Ammon's horn (tissue), 1 donor: Measurements from ENCODE around the gene ACACB.
A peak's percentile ranks its signal among the peaks of the same experiment; 100 is the strongest.
"Not testable (repeated sequence)": the region's sequence is repeated elsewhere in the genome, so short reads cannot be mapped to it uniquely, and the experiment has no call there.

Source experiments
- DNase-seq: peaks from one replicate; pipeline ENCODE4 v3.0.0-alpha.2; 2016; ENCODE audit warnings: low spot score

The ACACB gene

DNA sequence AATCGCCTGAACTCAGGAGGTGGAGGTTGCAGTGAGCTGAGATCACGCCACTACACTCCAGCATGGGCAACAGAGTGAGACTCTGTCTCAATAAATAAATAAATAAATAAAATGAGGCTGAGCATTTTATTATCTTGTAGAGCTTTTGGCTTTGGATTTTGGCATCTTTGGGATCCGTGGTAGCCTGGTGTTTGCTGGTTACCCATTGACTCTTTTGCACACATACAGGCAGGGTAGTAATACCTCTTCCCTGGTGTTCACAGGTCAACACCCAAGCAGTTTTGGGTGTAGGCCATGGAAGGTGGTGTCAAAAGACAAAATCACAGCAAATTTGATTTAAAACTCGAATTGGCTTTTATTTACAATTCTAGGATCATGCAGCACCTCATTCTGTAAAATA, 27.8 kb downstream of the ACACB start:
- no peak for DNase-seq

DNA sequence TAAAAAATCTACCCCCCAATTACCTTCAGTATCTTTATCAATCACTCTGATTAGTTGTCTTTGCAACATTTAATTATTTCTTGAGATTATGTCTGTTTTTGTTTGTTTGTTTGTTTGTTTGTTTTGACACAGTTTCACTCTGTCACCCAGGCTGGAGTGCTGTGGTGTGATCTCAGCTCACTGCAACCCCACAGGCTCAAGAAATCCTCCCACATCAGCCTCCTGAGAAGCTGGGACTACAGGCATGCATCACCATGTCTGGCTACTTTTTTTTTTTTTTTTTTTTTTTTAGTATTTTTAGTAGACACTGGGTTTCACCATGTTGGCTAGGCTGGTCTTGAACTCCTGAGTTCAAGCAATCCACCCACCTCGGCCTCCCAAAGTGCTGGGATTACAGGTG, 30.7 kb downstream of the ACACB start:
- not testable (repeated sequence) for DNase-seq

DNA sequence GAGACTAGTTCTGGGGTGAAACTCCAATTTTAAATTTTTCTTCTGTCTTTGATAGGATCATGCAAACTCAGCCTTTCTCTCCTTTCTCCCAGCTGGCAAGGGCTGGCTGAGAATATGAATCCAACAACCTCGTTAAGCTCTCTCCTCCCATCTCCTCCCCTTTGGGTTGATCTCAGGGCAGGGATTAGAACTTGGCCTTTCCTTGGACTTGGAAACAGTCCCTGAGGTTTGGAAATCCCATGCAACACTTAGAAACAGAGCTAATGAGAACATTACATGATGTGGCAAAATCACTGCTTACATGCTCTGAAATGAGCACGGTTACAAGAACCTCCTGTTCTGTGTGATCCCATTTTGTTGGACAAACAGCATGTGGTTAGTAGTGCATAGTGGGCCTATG, 31.6 kb downstream of the ACACB start:
- peak; percentile 46 for DNase-seq

DNA sequence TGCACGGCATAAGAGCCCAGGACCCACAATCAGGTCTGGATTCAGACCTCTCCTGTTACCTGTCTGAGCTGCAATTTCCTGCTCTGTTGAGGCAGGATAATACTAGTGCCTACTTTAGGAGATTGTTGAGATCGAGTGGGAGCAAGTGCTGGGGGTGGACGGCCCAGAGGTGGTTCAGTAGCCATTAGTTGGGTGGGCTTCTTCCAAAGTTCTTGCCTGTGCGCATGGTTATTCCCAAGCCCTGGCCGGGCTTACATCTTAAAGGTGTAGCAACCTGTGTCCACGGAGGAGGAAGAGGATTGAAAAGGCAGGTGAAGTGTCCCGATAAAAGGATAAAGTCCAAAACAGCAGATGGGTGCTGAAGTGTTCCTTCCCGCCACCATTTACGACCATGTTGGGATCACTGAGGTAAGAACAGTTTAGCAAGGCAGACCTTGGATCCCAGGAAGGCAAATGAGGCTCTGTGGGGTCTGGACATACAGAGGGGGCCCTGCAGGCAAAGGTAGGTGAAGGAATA, 33.8 kb downstream of the ACACB start:
- no peak for DNase-seq

- no peak for DNase-seq
Measured at GRCh38 chr12:109151457-109151856, 35.1 kb downstream of the ACACB start.

- DNase-seq = no peak
Measured at GRCh38 chr12:109153821-109154441, 37.5 kb downstream of the ACACB start.

DNA sequence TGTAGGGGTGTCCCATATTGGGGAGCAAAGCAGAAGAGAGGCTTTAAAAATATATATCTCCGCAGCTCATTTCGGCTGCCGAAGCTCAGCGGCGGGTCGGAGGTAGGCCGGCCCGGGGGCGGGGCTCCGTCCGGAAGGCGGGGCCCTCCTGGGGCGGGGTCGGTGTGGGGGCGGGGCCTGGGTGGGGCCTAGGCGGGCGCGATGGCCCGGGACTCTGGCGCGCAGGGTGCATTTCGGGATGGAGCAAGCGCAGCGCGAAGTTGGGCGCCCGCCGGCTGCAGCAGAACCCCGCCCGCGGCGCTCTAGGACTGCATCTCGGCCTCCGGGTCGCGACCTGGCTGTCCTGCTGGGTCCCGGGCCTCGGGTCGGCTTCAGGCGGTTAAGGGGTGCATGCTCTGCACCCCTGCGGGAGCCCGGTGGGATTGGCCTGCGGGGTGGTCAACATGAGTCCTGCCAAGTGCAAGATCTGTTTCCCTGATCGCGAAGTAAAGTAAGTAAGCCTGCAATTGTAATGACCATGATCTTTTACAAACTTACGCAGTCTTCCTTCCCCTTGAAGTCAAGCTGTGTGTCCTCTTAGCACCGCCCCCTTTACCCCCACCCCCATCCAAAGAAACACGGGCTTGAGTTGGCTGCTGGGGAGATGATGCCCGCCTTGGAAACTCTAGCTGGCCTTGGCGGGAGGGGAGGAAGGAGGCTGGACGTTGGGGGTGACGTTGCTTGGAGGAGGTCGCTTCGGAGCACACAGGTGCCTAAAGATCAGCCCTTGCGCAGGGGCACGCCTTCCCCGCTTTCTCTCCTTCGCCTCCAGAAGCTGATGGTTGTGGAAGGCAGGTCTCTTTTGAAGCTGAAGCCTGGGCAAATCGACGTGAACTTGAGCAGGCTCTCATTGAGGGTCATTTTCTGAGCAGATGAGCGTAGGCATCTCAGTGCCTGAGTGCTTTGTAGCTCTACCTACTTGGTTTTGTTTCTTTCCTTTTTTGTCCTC, 38.4 kb downstream of the ACACB start:
- DNase-seq = peak; percentile 84

DNA sequence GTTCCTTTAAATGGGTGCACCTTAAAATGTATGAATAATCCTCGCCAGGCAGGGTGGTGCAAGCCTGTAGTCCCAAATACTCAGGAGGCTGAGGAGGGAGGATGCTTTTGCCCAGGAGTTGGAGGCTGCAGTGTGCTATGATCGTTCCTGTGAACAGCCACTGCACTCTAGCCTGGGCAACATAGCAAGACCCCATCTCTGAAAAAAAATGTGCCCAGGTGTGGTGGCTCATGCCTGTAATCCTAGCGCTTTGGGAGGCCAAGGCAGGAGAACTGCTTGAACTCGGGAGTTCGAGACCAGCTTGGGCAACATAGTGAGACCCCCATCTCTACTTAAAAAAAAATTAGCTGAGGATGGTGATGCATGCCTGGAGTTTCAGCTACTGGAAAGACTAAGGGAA, 39.6 kb downstream of the ACACB start:
- DNase-seq = no peak

- no peak for DNase-seq
Measured at GRCh38 chr12:109156586-109156985, 40.2 kb downstream of the ACACB start.

DNA sequence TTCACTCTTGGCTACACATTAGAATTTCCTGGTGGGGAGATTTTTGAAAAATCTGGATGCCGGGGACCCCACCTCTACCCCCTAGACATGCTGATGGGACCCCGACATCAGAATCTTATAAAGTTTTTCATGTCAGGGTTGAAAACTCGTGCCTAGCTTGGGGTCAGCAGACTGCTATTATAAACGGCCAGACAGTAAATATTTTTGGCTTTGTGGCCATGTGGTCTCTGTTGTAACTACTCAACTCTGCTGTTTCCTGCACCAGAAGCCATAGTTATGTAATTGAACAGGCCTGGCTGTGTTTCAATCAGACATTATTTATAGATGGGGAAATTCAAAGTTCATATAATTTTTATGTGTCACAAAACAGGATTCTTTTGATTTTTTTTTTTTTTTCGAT, 41.6 kb downstream of the ACACB start:
- DNase-seq = no peak

- no peak for DNase-seq
Measured at GRCh38 chr12:109160433-109160832, 44.0 kb downstream of the ACACB start.

GRCh38 chr12:109160873-109161272, 44.5 kb downstream of the ACACB start:
- DNase-seq = no peak

DNA sequence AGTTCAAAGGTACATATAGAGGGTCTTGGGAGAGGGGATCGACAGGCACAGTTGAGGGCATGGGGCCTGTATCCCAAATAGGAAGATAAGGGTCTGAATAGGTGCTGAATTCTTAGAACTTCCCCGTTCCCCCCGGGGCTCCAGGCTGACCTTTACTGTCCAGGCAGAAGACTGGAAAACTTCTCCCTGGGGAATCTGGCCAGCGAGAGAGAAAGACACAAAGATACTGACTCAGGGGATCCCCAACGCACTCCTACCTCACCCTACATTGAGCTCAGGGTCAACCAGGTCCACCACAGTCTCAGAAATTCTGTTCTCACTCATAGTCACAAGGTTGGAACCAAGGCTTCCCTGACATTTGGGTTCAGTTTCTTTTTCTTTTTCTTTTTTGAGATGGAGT, 46.2 kb downstream of the ACACB start:
- DNase-seq = no peak

DNA sequence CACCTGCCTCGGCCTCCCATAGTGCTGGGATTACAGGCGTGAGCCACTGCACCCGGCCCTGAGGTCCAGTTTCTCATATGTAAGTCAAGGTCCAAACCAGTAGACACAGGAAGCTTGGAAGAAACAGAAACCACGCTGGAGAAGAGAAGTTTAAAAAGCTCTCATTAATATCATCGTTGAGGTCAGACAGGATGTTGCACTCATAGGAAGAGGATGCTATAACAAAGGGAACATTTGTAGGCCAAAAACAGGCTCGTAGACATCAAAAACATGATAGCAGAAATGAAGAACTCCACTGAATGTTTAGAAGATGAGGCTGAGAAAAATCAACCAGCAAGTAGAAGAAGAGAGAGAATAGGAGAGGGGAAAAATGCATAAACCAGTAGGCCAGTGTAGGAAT, 46.8 kb downstream of the ACACB start:
- DNase-seq = no peak

- no peak for DNase-seq
Measured at GRCh38 chr12:109165599-109165998, 49.2 kb downstream of the ACACB start.

GRCh38 chr12:109166371-109166770, 50.0 kb downstream of the ACACB start:
- no peak for DNase-seq

DNA sequence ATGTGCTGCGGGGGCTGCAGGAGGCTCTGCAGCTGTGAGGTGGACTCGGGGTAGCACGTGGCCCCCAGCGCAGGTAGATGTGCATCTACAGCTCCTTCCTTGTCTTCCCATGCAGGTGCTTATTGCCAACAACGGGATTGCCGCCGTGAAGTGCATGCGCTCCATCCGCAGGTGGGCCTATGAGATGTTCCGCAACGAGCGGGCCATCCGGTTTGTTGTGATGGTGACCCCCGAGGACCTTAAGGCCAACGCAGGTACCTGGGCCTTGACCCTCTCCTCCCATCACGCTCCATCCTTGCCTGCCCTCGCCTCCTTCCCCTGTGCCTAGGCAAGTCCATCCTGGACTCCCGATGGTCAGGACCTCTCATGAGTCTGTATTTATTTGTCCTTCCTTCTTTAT, 51.4 kb downstream of the ACACB start:
- no peak for DNase-seq

- no peak for DNase-seq
Measured at GRCh38 chr12:109169262-109169661, 52.9 kb downstream of the ACACB start.

GRCh38 chr12:109169686-109170085, 53.3 kb downstream of the ACACB start:
- DNase-seq = no peak

- no peak for DNase-seq
Measured at GRCh38 chr12:109170324-109170723, 53.9 kb downstream of the ACACB start.

GRCh38 chr12:109172787-109173186, 56.4 kb downstream of the ACACB start:
- not testable (repeated sequence) for DNase-seq

GRCh38 chr12:109173443-109174240, 57.3 kb downstream of the ACACB start:
- no peak for DNase-seq
